Esophagus muscularis mucosa (tissue), 4 donors: Measurements from ENCODE around the gene EMILIN1. TPM values are rescaled to one million over a fixed set of nuclear protein-coding genes. Genes with fewer than 3 reads are reported as not detected.

Experiments
- DNase-seq: peaks from one replicate; pipeline ENCODE4 v3.0.0-alpha.2; 2017; ENCODE audit errors: extremely low spot score
- H3K27ac ChIP-seq, 4 donors: fragments of 200-600 bp; sonication (generic); replicated peaks in 1 of 4; 1 replicate in 3 of 4; 2 replicates in 1 of 4; pipeline ENCODE4 v1.5.1; 2016 to 2019; ENCODE audit warnings: mild to moderate bottlenecking in 1 of 4
- H3K27me3 ChIP-seq, 4 donors: fragments of 200-600 bp; sonication (generic); one replicate each; pipeline versions ENCODE4 v1.5.1 to v1.6.0; 2016 to 2019
- H3K36me3 ChIP-seq, 4 donors: fragments of 200-600 bp; sonication (generic); one replicate each; pipeline ENCODE4 v1.5.1; 2016 to 2019
- H3K4me1 ChIP-seq, 4 donors: fragments of 200-600 bp; sonication (generic); one replicate each; pipeline ENCODE4 v1.5.1; 2016 to 2019
- H3K4me3 ChIP-seq, 4 donors: fragments of 200-600 bp; sonication (generic); 1 replicate in 2 of 4; 2 replicates in 2 of 4; pipeline ENCODE4 v1.5.1; 2016 to 2019; ENCODE audit warnings: mild to moderate bottlenecking in 4 of 4, moderate library complexity in 1 of 4
- H3K9me3 ChIP-seq, 4 donors: fragments of 200-600 bp; sonication (generic); 1 replicate in 3 of 4; 2 replicates in 1 of 4; pipeline ENCODE4 v1.5.1; 2016 to 2019
- EP300 ChIP-seq: sonication (generic); formaldehyde crosslinking; IDR thresholded peaks from one replicate; pipeline ENCODE4 v1.6.1; 2017; ENCODE audit warnings: antibody characterized with exemption
- POLR2A ChIP-seq: fragments of 450-650 bp; IDR thresholded peaks from one replicate; pipeline ENCODE4 v1.6.1; 2017; ENCODE audit warnings: antibody characterized with exemption, moderate library complexity, mild to moderate bottlenecking, low read depth
- POLR2AphosphoS5 ChIP-seq, 2 donors: sonication (generic); formaldehyde crosslinking; IDR thresholded peaks; one replicate each; pipeline ENCODE4 v1.6.1; 2017; ENCODE audit warnings: antibody characterized with exemption in 2 of 2
- WGBS: methylation state at CpG from one replicate; pipeline ENCODE4 v1.1.5; 2018; 5-methylcytosine and 5-hydroxymethylcytosine counted together
- intact Hi-C: fragments of 100-400 bp; cut with DNase I; formaldehyde crosslinking; loops from one replicate; pipeline ENCODE4 v1.15.1; 2023
- total RNA-seq, 4 donors: library from RNA; depleted of rRNA; stranded (reverse); fragments of >200 nt; gene quantifications; one replicate each; pipeline versions ENCODE4 v1.1.0 to v1.2.1, GENCODE V29; 2016
- TF ChIP-seq, protein P1 (sequence below), 3 experiments: fragments of 200-600 bp in 2 of 3; fragments of 450-650 bp in 1 of 3; sonication (generic) in 2 of 3; IDR thresholded peaks; one replicate each; pipeline ENCODE4 v1.5.1; 2017 to 2019; ENCODE audit warnings: antibody characterized with exemption in 3 of 3, mild to moderate bottlenecking in 2 of 3, moderate library complexity in 1 of 3

EMILIN1 gene
- total RNA-seq, 4 donors from 2014 or later: 126 to 288 (median 168) TPM

GRCh38 chr2:27128668-27129571 is 50.5 kb downstream of the EMILIN1 start:
- peaks cover 11 to 24% (median 19%) of the 10 kb centered on the region in 4 donors for H3K4me1 ChIP-seq
- peaks cover 24 to 39% (median 34%) of the 10 kb centered on the region in 4 donors for H3K36me3 ChIP-seq
- no peak overlapping the region for H3K27ac ChIP-seq
- no peak overlapping the region for H3K4me3 ChIP-seq
- H3K9me3 ChIP-seq: no peaks in the 10 kb centered on the region
- no peaks in the 10 kb centered on the region for H3K27me3 ChIP-seq
- intact Hi-C loops: no loop called here
- 80% methylated on average over 11 of the region's 11 CpGs for WGBS
- no peak for DNase-seq
- TF ChIP-seq EP300 (no peak), POLR2A (no peak), POLR2AphosphoS5 (IDR thresholded peaks at IDR 0.05) (no peak)
- TF ChIP-seq, protein P1, sequence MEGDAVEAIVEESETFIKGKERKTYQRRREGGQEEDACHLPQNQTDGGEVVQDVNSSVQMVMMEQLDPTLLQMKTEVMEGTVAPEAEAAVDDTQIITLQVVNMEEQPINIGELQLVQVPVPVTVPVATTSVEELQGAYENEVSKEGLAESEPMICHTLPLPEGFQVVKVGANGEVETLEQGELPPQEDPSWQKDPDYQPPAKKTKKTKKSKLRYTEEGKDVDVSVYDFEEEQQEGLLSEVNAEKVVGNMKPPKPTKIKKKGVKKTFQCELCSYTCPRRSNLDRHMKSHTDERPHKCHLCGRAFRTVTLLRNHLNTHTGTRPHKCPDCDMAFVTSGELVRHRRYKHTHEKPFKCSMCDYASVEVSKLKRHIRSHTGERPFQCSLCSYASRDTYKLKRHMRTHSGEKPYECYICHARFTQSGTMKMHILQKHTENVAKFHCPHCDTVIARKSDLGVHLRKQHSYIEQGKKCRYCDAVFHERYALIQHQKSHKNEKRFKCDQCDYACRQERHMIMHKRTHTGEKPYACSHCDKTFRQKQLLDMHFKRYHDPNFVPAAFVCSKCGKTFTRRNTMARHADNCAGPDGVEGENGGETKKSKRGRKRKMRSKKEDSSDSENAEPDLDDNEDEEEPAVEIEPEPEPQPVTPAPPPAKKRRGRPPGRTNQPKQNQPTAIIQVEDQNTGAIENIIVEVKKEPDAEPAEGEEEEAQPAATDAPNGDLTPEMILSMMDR (IDR thresholded peaks at IDR 0.05): no peak

- Histone ChIP-seq H3K9me3 (no peaks in the 10 kb centered on the region), H3K36me3 (peaks cover 24 to 39% (median 34%) of the 10 kb centered on the region in 4 donors), H3K27me3 (no peaks in the 10 kb centered on the region), H3K4me3 (no peak overlapping the region), H3K27ac (no peak overlapping the region), H3K4me1 (peaks cover 9 to 23% (median 18%) of the 10 kb centered on the region in 4 donors)
- TF ChIP-seq POLR2AphosphoS5 (IDR thresholded peaks at IDR 0.05) (no peak), POLR2A (no peak), EP300 (no peak)
- TF ChIP-seq, protein P1 (IDR thresholded peaks at IDR 0.05): no peak
- 88% methylated on average over 10 of the region's 10 CpGs for WGBS
- intact Hi-C loops: no loop called here
- DNase-seq: no peak
Measured at GRCh38 chr2:27130396-27130795, 52.0 kb downstream of the EMILIN1 start.

- H3K27ac ChIP-seq: no peak overlapping the region
- H3K27me3 ChIP-seq: no peaks in the 10 kb centered on the region
- H3K4me1 ChIP-seq: peaks cover 9 to 23% (median 18%) of the 10 kb centered on the region in 4 donors
- H3K36me3 ChIP-seq: peaks cover 24 to 39% (median 34%) of the 10 kb centered on the region in 4 donors
- WGBS: 82% methylated on average over 11 of the region's 11 CpGs
- no peaks in the 10 kb centered on the region for H3K9me3 ChIP-seq
- intact Hi-C loops: no loop called here
- no peak overlapping the region for H3K4me3 ChIP-seq
- DNase-seq: no peak
- TF ChIP-seq POLR2A: no peak
- no peak for TF ChIP-seq POLR2AphosphoS5 (IDR thresholded peaks at IDR 0.05)
- TF ChIP-seq, protein P1 (IDR thresholded peaks at IDR 0.05): no peak
- TF ChIP-seq EP300: no peak
Measured at GRCh38 chr2:27131429-27131828, 53.0 kb downstream of the EMILIN1 start.

- H3K27ac ChIP-seq: peak overlapping the region; percentile 87 to 93 (median 90)
- H3K9me3 ChIP-seq: no peaks in the 10 kb centered on the region
- no peak for DNase-seq
- H3K36me3 ChIP-seq: peaks cover 24 to 39% (median 34%) of the 10 kb centered on the region in 4 donors
- peaks cover 9 to 23% (median 18%) of the 10 kb centered on the region in 4 donors for H3K4me1 ChIP-seq
- no peaks in the 10 kb centered on the region for H3K27me3 ChIP-seq
- WGBS: 42% methylated on average over 14 of the region's 14 CpGs
- peak overlapping the region; percentile 80 to 93 (median 88) for H3K4me3 ChIP-seq
- TF ChIP-seq POLR2A (no peak), EP300 (no peak), POLR2AphosphoS5 (IDR thresholded peaks at IDR 0.05) (no peak)
- TF ChIP-seq, protein P1 (IDR thresholded peaks at IDR 0.05): no peak
- intact Hi-C loops: no loop called here
Measured at GRCh38 chr2:27133195-27133875, 54.9 kb downstream of the EMILIN1 start.
